Fibroblast of lung (primary cell): ENCODE data around the gene DNAL4.

ENCODE experiments used
- EZH2 ChIP-seq: IDR thresholded peaks from 2 replicates; pipeline ENCODE4 v1.5.1; 2012; ENCODE audit warnings: low read length, control low read depth, mild to moderate bottlenecking; ENCODE audit errors: missing control alignments
- TF ChIP-seq, protein P1 (sequence below), 2 donors: IDR thresholded peaks in 1 of 2; conservative IDR thresholded peaks in 1 of 2; 1 replicate in 1 of 2; 2 replicates in 1 of 2; pipeline ENCODE4 v1.5.1; 2011 to 2012; ENCODE audit warnings: low read length in 2 of 2, control low read depth in 1 of 2, inconsistent platforms in 1 of 2, low read depth in 1 of 2, mild to moderate bottlenecking in 1 of 2

- TF ChIP-seq, protein P1, sequence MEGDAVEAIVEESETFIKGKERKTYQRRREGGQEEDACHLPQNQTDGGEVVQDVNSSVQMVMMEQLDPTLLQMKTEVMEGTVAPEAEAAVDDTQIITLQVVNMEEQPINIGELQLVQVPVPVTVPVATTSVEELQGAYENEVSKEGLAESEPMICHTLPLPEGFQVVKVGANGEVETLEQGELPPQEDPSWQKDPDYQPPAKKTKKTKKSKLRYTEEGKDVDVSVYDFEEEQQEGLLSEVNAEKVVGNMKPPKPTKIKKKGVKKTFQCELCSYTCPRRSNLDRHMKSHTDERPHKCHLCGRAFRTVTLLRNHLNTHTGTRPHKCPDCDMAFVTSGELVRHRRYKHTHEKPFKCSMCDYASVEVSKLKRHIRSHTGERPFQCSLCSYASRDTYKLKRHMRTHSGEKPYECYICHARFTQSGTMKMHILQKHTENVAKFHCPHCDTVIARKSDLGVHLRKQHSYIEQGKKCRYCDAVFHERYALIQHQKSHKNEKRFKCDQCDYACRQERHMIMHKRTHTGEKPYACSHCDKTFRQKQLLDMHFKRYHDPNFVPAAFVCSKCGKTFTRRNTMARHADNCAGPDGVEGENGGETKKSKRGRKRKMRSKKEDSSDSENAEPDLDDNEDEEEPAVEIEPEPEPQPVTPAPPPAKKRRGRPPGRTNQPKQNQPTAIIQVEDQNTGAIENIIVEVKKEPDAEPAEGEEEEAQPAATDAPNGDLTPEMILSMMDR (conservative IDR thresholded peaks at IDR 0.05 in 1 of 2, IDR thresholded peaks at IDR 0.05 in 1 of 2; ENCODE audit: low read depth in 1 of 2, low read length in 2 of 2), result no peak
- TF ChIP-seq EZH2, result no peak
Observed at GRCh38 chr22:38770257-38770949, 23.5 kb downstream of the DNAL4 start.
